HG03135 (cell line): ENCODE measurements around the gene DHRS4L2.
"Not testable (repeated sequence)": the region's sequence is repeated elsewhere in the genome, so short reads cannot be mapped to it uniquely, and the experiment has no call there.

Experiments used
- ATAC-seq: cut with Tn5 transposase; IDR thresholded peaks from one replicate; pipeline ENCODE4 v1.9.1; 2021; ENCODE audit warnings: mild to moderate bottlenecking, moderate library complexity; ENCODE audit not compliant: unreplicated experiment

DHRS4L2 gene

DNA sequence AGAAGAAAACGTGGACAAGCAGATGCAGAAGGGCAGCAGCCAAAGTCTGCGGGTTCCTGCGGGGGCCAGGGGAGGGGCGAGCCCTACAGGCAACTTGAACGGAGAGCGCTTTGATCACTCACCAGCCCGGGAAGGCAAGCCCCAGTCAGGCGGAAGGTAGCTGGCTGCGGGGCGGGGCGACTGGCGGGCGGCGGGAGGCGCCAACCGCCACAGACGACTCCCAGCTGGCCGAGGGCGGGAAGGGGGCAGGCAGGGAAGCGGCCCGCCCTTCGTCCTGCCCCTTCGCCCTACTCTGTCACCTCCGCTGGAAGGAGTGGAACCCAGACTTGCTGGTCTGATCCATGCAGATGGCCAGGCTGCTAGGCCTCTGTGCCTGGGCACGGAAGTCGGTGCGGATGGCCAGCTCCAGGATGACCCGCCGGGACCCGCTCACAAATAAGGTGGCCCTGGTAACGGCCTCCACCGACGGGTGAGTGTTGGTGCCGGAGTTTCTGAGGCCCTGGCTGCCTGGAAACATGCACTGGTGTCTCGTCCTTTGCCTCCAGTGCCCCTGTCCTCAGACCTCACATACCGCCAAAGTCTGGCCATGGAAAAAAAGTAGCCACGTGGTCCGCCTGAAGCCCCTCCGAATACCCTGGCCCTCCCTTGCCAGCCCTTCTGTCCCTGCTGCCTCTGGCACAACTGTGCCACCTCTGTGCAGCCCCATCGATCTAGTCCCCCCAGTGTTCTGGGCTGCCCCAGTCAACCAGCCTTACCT lies at the start of gene DHRS4L2:
Gene DHRS4L2, plus strand, starts transcription at position 323 of the 757 bp plus-strand sequence. Its CDS starts 19 bp downstream, at position 342.
- peak; percentile 82 for ATAC-seq

DNA sequence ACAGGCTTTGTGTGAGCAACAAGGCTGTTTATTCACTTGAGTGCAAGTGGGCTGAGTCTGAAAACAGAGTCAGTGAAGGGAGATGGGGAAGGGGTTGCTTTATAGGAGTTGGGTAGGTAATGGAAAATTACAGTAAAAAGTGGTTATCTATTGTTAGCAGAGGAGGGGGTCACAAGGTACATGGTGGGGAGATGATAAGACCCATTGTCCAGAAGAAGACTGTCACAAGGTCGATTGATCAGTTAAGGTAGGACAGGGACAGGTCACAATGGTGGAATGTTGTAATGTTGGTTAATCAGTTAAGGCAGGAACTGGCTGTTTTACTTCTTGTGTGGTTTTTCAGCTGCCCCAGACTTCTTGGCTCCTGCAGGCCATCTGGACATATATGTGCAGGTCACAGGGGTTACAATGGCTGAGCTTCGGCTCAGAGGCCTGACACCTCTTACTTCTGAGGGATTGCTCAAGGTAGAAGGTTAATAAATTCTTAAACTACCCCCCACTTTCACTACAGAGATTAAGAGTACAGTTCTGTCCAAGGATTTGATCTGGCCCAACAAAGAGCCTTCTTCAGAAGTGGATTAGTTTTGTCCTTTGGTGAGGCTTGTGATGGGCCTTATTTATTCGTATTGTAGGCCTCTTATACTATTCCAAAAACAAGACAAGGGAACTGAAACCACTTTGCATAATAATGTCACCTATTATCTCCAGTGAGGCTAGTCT lies 49.0 kb upstream of the DHRS4L2 start:
- no peak for ATAC-seq

GRCh38 chr14:23941230-23941629 lies 47.5 kb upstream of the DHRS4L2 start:
- no peak for ATAC-seq

- no peak for ATAC-seq
Measured at GRCh38 chr14:23941669-23942068, 47.1 kb upstream of the DHRS4L2 start.

GRCh38 chr14:23942587-23942986 lies 46.1 kb upstream of the DHRS4L2 start:
- no peak for ATAC-seq

- not testable (repeated sequence) for ATAC-seq
Measured at GRCh38 chr14:23949069-23949468, 39.7 kb upstream of the DHRS4L2 start.

- ATAC-seq: no peak
Measured at GRCh38 chr14:23950411-23951135, 38.2 kb upstream of the DHRS4L2 start.

DNA sequence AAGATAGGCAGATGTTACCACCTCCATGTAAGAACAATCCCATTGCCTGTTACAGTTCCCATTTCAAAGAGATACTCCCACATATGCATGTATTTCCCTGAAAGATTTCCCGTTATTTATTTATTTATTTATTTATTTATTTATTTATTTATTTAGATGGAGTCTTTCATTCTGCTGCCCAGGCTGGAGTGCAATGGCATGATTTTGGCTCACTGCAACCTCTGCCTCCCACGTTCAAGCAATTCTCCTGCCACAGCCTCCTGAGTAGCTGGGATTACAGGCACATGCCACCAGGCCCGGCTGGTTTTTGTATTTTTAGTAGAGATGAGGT lies 37.6 kb upstream of the DHRS4L2 start:
- ATAC-seq: not testable (repeated sequence)

DNA sequence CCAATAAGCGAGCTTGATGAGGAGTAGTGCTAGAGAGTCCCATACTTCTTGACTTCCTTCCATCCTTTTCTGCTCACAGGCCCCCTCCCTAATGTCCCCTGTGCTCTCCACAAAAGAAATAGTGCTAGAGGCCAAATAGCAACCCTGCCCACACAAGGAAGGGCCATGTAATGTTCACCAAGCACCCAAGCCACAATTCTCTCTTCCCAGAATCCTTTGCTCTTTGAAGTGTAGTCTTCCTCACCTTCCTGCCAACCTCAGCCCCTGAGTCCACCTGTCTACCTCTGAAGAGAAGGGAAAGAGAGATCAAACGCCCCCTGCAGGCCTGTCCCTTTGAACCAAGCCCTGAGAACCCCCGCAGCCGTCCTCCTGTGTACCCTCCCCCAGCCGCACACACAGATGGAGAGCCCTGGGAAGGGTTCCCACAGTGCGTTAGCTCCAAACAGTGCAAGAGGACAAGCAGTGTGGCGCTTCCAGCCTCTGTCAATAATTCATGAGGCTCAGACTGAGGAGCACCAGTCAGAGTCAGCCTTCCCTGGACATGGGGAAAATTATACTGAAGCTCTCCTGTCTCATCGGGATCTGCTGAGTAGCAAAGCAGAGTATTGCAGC lies 37.0 kb upstream of the DHRS4L2 start:
- ATAC-seq: no peak

DNA sequence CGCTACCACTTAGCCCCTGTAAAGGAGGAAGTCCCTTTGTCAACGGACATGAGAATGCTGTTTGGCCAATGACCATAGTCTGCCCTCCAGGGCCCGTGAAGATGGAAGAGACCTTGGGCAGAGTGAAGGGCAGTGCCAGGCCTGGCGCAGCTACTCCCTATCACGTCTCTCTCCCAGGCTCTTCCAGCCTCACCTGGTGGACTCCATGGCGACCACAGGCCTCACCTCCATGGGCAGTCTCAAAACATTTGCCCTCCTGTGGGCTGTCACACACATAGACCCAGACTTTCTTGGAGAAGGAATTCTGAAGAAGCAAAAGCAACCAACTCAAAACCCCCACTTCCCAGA lies 35.6 kb upstream of the DHRS4L2 start:
- ATAC-seq: not testable (repeated sequence)

GRCh38 chr14:23953464-23954278 lies 35.1 kb upstream of the DHRS4L2 start, which contains the start of gene DHRS4:
Gene DHRS4, plus strand, starts transcription at chr14:23953770. Its CDS starts 19 bp downstream, at chr14:23953789.
- peak; percentile 74 for ATAC-seq

DNA sequence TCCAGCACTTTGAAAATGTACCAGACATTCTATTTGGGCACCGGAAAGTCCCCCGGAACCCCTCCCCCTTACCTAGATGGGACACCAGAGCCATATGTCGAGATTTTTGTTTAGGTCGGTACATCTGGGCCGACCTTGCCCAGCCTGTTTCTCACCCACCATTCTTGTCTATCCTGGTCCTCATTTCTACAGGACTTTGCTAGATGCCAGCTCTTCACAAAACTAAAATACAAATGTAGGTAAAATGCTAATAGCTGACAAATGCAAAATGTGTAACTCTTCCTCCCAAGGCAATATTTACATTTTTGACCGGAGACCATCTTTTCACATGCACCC lies 34.5 kb upstream of the DHRS4L2 start:
- ATAC-seq: peak; percentile 13

- ATAC-seq: not testable (repeated sequence)
Measured at GRCh38 chr14:23954965-23955364, 33.8 kb upstream of the DHRS4L2 start.

DNA sequence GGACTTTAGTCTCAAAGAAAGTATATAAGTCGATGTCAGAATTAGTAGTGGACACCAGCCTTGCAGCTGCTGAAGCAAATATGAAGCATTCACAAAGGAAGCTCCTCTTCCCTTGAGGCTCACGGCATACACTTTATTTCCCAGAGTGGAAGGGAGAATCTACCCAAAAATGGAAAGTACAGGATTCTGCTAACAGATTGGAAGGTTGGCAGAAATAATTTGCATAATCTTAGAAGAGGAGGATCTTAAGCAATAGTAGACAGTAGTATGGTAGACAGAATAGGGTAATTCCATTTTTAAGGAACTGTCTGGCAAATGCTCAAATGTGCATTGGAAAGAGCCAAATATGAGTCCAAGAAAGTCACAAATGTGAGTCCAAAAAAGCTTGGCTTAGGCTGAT lies 32.9 kb upstream of the DHRS4L2 start:
- ATAC-seq: not testable (repeated sequence)

GRCh38 chr14:23957913-23958569 lies 30.7 kb upstream of the DHRS4L2 start:
- ATAC-seq: not testable (repeated sequence)

GRCh38 chr14:23960899-23961298 lies 27.8 kb upstream of the DHRS4L2 start:
- ATAC-seq: not testable (repeated sequence)

GRCh38 chr14:23961704-23962103 lies 27.0 kb upstream of the DHRS4L2 start:
- ATAC-seq: not testable (repeated sequence)

- ATAC-seq: not testable (repeated sequence)
Measured at GRCh38 chr14:23969130-23969480, 19.6 kb upstream of the DHRS4L2 start.

DNA sequence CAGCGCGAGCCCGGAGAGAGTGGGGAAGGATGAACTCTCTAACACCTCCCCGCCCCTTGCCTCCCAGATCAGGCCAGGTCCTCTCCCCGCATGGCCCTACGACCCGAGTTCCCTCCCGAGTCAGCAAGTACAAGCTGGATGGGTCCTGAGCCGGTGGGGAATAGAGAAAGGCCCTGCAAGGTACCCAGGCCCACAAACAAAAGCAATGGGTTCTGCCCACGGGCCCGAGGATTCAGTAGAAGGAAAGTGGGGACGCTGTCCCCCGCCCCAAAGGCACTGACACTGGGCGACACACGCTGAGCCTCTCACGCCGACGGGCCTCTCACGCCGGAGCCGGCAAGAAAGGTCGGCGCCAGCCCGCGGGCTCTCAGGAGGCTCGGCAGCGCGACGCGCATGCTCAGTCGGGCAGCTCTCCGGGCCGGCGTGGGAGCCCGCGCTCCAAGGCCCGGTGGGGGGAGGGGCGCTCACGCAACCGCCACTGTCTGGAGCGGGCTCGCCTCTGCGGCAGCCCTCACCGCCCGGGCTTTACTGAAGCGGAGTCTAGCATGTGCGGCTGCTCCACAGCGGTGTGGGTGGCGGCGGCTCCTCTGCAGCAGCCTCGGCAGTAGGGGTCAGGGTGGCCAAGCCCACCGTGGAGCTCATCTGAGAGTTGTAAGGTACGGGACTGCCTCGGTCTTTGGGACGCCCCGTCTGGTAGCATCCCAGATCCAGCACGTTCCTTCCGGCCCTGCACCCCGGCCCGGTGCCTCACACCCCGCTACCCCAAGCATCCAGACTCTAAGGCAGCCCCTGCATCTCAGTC lies 19.0 kb upstream of the DHRS4L2 start:
- ATAC-seq: peak; percentile 74
